ENCODE results near the gene B4GALT3. TPM values are rescaled to one million over a fixed set of nuclear protein-coding genes. Genes with fewer than 3 reads are reported as not detected.
A peak's percentile ranks its signal among the peaks of the same experiment; 100 is the strongest.
"Not testable (repeated sequence)": the region's sequence is repeated elsewhere in the genome, so short reads cannot be mapped to it uniquely, and the experiment has no call there.

B4GALT3 gene
- polyA plus RNA-seq (2013, experiment 1 of 2; ENCODE audit: insufficient read length), result 35.3 TPM
- polyA plus RNA-seq (2013, experiment 2 of 2; ENCODE audit: insufficient read length), result 29.0 TPM

- peak; percentile 73 for DNase-seq
These were observed at the start of gene B4GALT3 for GRCh38 chr1:161177112-161177935. Gene B4GALT3, minus strand, starts transcription at chr1:161177507. Its CDS starts 1,447 bp downstream, at chr1:161176060.

DNA sequence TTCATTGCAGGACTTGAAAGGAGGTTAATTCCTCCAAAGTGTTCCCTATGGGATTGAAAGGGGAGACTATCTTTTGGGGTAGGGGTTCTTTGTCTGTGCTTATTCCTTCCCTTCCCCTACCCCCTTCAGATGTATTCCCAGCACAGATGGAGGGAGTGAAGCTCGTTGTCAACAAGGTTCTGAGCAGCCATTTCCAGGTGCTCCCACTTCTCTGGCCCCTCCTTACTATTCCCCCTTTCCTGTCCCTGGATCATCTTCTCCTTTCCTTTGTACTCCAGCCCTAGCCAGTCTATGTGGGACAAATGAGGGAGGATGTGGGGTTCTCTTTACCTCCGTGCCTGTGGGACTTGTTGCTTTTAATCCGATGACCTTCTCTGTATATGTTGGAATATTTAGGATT, 49.5 kb upstream of the B4GALT3 start:
- no peak for DNase-seq

- DNase-seq, result no peak
These were observed 49.0 kb upstream of the B4GALT3 start for GRCh38 chr1:161226320-161226711.

- DNase-seq, result peak; percentile 100
These were observed 48.4 kb upstream of the B4GALT3 start, which contains the start of gene TOMM40L for GRCh38 chr1:161225534-161226319. Gene TOMM40L, plus strand, starts transcription at chr1:161226060. Its CDS starts 430 bp downstream, at chr1:161226490.

DNA sequence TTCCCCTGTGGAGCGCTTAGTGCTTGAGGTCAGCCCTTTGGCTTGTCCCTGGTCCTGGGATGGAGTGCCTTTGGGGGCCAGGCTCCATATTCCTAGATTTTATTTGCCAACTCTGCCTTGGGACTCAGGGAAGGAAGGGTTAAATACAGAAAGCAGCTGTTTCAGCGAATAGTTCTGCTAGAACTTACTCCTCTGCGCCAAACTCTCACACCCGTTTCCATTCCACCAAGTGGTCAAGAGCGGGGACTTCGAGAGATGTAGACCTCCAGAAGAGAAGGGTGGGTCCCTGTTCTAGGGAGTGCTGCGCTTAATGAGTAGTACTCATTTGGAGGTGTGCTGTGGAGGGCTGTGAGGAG, 47.8 kb upstream of the B4GALT3 start:
- no peak for DNase-seq

- not testable (repeated sequence) for DNase-seq
These were observed 47.4 kb upstream of the B4GALT3 start for GRCh38 chr1:161224695-161225087.

DNA sequence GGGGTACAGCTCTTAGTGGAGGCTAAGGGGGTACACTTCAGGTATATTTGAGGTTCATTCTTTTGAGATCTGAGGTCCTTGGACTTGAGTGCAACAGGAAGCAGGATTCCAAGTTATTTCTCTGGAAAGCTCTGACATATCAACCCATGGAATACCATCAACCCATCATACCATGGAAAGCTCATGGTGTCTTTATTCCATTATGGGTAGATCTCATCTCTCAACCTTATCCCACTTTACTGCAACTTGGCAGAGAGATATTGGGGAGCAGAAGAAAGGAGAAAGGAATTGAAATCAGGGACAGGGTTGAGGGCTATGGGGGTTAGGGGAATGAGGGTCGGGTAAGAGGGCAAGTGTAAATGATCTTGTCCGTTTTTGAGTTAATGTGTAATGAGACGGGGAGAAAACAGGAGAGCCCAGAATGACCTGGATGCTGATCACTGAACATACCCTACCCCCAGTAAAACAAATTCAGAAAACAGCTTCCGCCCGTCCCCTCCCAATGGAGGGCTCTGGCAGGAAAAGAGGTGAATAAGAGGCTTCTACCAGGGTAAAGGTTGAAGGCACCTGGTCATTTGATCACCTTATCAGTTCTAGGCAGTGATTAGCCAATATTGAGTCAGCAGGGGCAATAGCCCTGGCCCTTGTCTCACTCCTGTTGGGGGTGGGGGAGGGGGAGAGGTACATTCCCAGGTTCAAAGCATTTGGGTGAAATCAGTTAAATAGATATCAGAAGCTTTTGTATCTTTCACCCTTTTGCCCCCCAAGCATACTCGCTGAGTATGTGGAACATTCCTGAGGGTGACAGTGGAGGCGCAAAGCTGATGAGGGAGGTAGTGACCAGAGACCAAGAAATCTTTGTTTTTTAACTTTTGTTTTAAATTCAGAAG, 46.7 kb upstream of the B4GALT3 start:
- DNase-seq, result no peak

DNA sequence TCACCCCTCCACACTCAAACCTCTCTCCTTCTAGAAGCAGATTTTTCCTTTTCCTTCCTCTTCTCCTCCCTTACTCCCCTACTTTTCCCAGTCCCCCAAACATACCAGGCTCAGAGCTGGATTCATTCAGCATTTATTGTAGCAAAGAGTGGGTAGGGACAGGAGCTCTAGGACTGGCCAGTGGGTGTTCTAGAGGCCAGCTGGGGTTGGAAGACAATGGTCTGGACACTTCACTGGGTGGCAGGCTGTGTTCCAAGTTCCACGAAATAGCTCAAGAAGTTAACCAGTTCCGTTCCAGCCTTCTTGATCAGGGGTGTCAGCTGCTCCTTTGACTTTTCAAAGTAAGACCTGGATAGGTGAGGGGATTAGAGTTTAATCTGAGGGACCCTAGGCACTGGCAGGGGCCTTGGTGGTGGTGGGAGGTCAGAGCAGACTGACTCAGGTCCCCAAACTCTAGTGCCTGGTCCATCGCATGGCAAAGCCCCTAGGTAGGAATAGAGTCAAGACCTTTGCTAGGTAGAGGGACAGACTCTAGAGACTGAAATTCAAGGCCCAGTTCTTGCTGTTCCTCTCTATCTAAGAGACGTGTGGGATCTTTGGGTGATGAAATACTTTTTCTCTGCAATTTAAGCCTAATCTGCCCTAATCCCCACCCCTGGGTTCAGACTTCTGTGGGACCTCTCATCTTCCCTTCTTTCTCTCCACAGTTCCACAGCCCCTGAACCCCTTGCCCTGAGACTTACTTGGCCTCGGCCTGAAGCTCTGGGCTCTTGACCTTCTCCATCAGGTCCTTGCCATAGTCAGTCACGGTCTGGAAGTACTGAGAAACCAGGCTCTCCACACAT, 45.1 kb upstream of the B4GALT3 start:
- no peak for DNase-seq

- DNase-seq, result no peak
These were observed 42.7 kb upstream of the B4GALT3 start for GRCh38 chr1:161220002-161220401.

DNA sequence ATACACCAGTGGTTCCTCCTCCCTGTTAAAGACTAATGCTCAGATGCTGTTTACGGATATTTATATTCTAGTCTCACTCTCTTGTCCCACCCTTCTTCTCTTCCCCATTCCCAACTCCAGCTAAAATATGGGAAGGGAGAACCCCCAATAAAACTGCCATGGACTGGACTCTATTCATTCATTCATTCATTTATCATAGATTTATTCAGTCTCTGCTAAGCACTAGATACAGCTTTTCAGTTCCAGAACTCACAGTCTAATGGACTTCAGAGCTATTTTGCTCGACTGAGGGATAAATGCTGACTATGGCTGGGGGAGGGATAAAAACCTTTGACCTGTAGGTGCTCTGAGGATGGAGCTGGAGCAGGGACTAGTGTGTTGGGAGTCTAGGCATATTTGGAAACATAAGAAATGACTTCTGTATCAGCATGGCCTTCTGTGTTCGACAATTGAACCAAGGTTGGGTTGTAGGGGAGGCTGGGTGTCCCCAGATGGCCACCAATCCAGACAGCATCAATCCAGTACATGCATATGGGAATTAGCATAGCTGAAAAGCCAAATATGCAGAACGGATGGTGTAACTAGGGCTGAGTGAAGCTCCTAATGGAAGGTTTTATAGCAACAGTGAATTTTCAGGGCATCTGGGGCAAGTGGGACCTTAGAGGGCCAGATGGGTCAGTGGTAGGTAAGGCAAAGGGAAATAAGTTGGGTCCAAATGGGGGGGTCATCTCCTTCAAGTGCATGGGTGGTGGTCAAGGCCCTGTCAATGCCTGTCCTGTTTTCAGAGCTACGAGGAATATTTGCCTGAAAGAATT, 42.0 kb upstream of the B4GALT3 start:
- no peak for DNase-seq

DNA sequence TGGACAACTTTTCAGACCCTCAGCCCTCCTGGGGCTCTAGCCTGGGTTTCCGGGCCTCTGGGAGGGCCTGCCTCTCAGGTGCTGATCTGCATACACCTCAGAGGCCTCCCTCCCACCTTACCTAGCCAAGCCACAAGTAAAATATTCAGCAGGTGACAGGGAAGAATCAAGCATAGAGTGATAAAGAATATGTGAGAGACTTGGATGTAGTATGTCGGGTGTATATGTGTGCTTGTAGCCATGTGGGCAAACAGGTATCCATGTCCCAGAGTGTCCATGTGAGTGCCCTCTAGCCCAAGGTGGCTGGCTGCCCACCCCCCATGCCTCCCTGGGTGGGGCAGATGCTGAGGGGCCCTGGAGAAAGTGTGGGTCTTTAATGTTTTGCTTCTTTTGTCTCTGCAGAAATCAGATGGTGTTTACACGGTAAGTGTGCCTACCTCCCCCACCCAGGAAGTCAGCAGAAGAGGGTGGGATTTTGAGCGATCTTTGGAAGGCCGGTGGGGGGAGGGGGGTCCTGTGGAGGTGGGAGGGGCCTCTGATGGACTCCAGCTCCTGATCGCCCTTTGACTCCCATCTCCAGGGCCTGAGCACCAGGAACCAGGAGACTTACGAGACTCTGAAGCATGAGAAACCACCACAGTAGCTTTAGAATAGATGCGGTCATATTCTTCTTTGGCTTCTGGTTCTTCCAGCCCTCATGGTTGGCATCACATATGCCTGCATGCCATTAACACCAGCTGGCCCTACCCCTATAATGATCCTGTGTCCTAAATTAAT, 41.2 kb upstream of the B4GALT3 start:
- no peak for DNase-seq

GRCh38 chr1:161217831-161218230, 40.5 kb upstream of the B4GALT3 start:
- no peak for DNase-seq

- DNase-seq, result peak; percentile 33
These were observed 39.8 kb upstream of the B4GALT3 start for GRCh38 chr1:161216945-161217712.

DNA sequence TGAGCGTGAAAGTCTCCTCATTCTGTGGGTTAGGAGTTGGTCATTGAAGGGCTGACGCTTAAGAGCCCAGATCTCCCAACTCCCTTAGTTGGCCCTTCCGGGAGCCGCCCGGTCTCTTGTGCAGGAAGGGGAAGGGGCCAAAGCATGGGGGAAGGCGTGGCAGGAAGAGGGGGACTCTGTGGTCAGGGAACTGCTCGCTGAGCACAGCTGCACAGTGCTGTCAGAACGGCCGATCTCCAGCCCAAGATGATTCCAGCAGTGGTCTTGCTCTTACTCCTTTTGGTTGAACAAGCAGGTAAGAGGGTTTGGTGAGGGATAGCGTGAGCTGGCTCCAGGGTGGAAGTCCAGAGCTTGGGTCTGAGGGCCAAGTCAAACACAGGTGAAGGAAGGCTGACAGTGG, 37.8 kb upstream of the B4GALT3 start, which contains the start of gene FCER1G:
Gene FCER1G (plus strand): TSS at position 220 of the 400 bp plus-strand sequence. CDS start 27 bp downstream, at position 247.
- DNase-seq, result no peak

- DNase-seq, result no peak
These were observed 37.1 kb upstream of the B4GALT3 start for GRCh38 chr1:161214369-161214768.

GRCh38 chr1:161209790-161210409, 32.6 kb upstream of the B4GALT3 start:
- peak; percentile 72 for DNase-seq

- no peak for DNase-seq
These were observed 29.9 kb upstream of the B4GALT3 start for GRCh38 chr1:161207173-161207572.

- DNase-seq, result no peak
These were observed 29.3 kb upstream of the B4GALT3 start for GRCh38 chr1:161206411-161207140.
